Esophagus squamous epithelium (tissue), 5 donors: ENCODE results near the gene OR51B4. TPM values are rescaled to one million over a fixed set of nuclear protein-coding genes. Genes with fewer than 3 reads are reported as not detected.
"Not testable (repeated sequence)": the region's sequence is repeated elsewhere in the genome, so short reads cannot be mapped to it uniquely, and the experiment has no call there.

Source experiments
- DNase-seq: peaks from one replicate; lab custom pipeline; 2025; lab: John Stamatoyannopoulos, UW
- H3K27ac ChIP-seq, 4 donors: fragments of 200-600 bp; sonication (generic); one replicate each; pipeline ENCODE4 v1.5.1; 2016 to 2019; ENCODE audit warnings: mild to moderate bottlenecking in 1 of 4
- H3K27me3 ChIP-seq, 4 donors: fragments of 200-600 bp; sonication (generic); 1 replicate in 3 of 4; 2 replicates in 1 of 4; pipeline versions ENCODE4 v1.5.1 to v1.6.0; 2017 to 2021; ENCODE audit warnings: antibody characterized with exemption in 1 of 4
- H3K36me3 ChIP-seq, 3 donors: fragments of 200-600 bp; sonication (generic); one replicate each; pipeline ENCODE4 v1.5.1; 2016 to 2019
- H3K4me1 ChIP-seq, 3 donors: fragments of 200-600 bp; sonication (generic); one replicate each; pipeline ENCODE4 v1.5.1; 2017 to 2019
- H3K4me3 ChIP-seq, 4 donors: fragments of 200-600 bp; sonication (generic); 1 replicate in 3 of 4; 2 replicates in 1 of 4; pipeline ENCODE4 v1.5.1; 2016 to 2019; ENCODE audit warnings: mild to moderate bottlenecking in 2 of 4, moderate library complexity in 1 of 4
- H3K9me3 ChIP-seq, 3 donors: fragments of 200-600 bp; sonication (generic); one replicate each; pipeline ENCODE4 v1.5.1; 2016 to 2019
- CTCF ChIP-seq, 6 experiments: fragments of 450-650 bp in 4 of 6; fragments of 200-600 bp in 2 of 6; sonication (generic) in 2 of 6; IDR thresholded peaks; one replicate each; pipeline ENCODE4 v1.5.1; 2016 to 2019; ENCODE audit warnings: antibody characterized with exemption in 6 of 6, mild to moderate bottlenecking in 4 of 6, moderate library complexity in 4 of 6
- POLR2A ChIP-seq, 4 donors: fragments of 450-650 bp; IDR thresholded peaks; one replicate each; pipeline ENCODE4 v1.6.1; 2017; ENCODE audit warnings: antibody characterized with exemption in 4 of 4, mild to moderate bottlenecking in 4 of 4, moderate library complexity in 3 of 4
- WGBS, 2 donors: methylation state at CpG; one replicate each; pipeline ENCODE4 v1.1.5; 2018; 5-methylcytosine and 5-hydroxymethylcytosine counted together
- intact Hi-C: fragments of 100-400 bp; cut with DNase I; formaldehyde crosslinking; loops from one replicate; pipeline ENCODE4 v1.15.0; 2022
- total RNA-seq, 4 donors: library from RNA; depleted of rRNA; stranded (reverse); fragments of >200 nt; gene quantifications; one replicate each; pipeline ENCODE4 v1.1.0, GENCODE V29; 2016
- donor health status: DM: yes; HTN: yes; CAD: no.

OR51B4 gene
- total RNA-seq, 4 donors from 2014 or later, result not detected

- no peak for TF ChIP-seq POLR2A (IDR thresholded peaks at IDR 0.05)
- TF ChIP-seq CTCF (IDR thresholded peaks at IDR 0.05), result no peak
- intact Hi-C loops, result no loop called here
- WGBS, 2 donors, result 68 to 73% methylated on average over 6 to 7 of the region's 7 CpGs
- Histone ChIP-seq H3K27me3 (no peaks in the 10 kb centered on the region), H3K4me1 (no peaks in the 10 kb centered on the region), H3K36me3 (no peaks in the 10 kb centered on the region), H3K4me3 (no peak overlapping the region), H3K9me3 (no peaks in the 10 kb centered on the region), H3K27ac (no peak overlapping the region)
- no peak for DNase-seq
These were observed 43.0 kb downstream of the OR51B4 start for GRCh38 chr11:5258543-5259262.

GRCh38 chr11:5257296-5257695 is 44.5 kb downstream of the OR51B4 start:
- Histone ChIP-seq H3K9me3 (no peaks in the 10 kb centered on the region), H3K27me3 (no peaks in the 10 kb centered on the region), H3K27ac (no peak overlapping the region), H3K4me3 (no peak overlapping the region), H3K4me1 (no peaks in the 10 kb centered on the region), H3K36me3 (no peaks in the 10 kb centered on the region)
- TF ChIP-seq CTCF (IDR thresholded peaks at IDR 0.05) (no peak), POLR2A (IDR thresholded peaks at IDR 0.05) (no peak)
- intact Hi-C loops, result no loop called here
- DNase-seq, result no peak
- 17 to 23% methylated on average over 2 of the region's 2 CpGs for WGBS, 2 donors

- H3K4me3 ChIP-seq, intact Hi-C loops, H3K9me3 ChIP-seq, H3K4me1 ChIP-seq, H3K27ac ChIP-seq, DNase-seq, H3K27me3 ChIP-seq, H3K36me3 ChIP-seq: not testable (repeated sequence)
- 43 to 70% methylated on average over 4 of the region's 9 CpGs for WGBS, 2 donors
These were observed 46.9 kb downstream of the OR51B4 start, which contains the start of gene HBG2 for GRCh38 chr11:5254646-5255413. Gene HBG2, minus strand, starts transcription at chr11:5254781. Its CDS starts 53 bp downstream, at chr11:5254728.

GRCh38 chr11:5254023-5254422 is 47.7 kb downstream of the OR51B4 start:
- intact Hi-C loops, H3K27me3 ChIP-seq, H3K4me1 ChIP-seq, H3K9me3 ChIP-seq, H3K4me3 ChIP-seq, DNase-seq, H3K36me3 ChIP-seq, H3K27ac ChIP-seq: not testable (repeated sequence)
- 58 to 69% methylated on average over 2 of the region's 2 CpGs for WGBS, 2 donors

- H3K9me3 ChIP-seq, H3K27ac ChIP-seq, H3K36me3 ChIP-seq, DNase-seq, intact Hi-C loops, H3K4me3 ChIP-seq, H3K4me1 ChIP-seq, H3K27me3 ChIP-seq: not testable (repeated sequence)
- 90 to 92% methylated on average over 5 of the region's 5 CpGs for WGBS, 2 donors
These were observed 48.3 kb downstream of the OR51B4 start for GRCh38 chr11:5253440-5253839.

- Histone ChIP-seq H3K4me1 (no peaks in the 10 kb centered on the region), H3K36me3 (no peaks in the 10 kb centered on the region), H3K27me3 (no peaks in the 10 kb centered on the region), H3K9me3 (no peaks in the 10 kb centered on the region), H3K4me3 (no peak overlapping the region), H3K27ac (no peak overlapping the region)
- DNase-seq, result no peak
- intact Hi-C loops, result no loop called here
- 38 to 58% methylated on average over 1 of the region's 1 CpG for WGBS, 2 donors
- TF ChIP-seq CTCF (IDR thresholded peaks at IDR 0.05) (no peak), POLR2A (IDR thresholded peaks at IDR 0.05) (no peak)
These were observed 48.9 kb downstream of the OR51B4 start for GRCh38 chr11:5252919-5253265.
